Spinal cord (tissue), 10 donors: ENCODE results near the gene ZNF474. TPM values are rescaled to one million over a fixed set of nuclear protein-coding genes. Genes with fewer than 3 reads are reported as not detected.
A peak's percentile ranks its signal among the peaks of the same experiment; 100 is the strongest.

ENCODE experiments used
- DNase-seq, 6 donors: peaks; one replicate each; pipeline versions ENCODE4 v3.0.0 to v3.0.0-alpha.2; 2013 to 2015; ENCODE audit warnings: low spot score in 6 of 6, low read depth in 4 of 6
- H3K27ac ChIP-seq: one replicate; pipeline ENCODE4 v1.5.1; 2013; ENCODE audit warnings: low read depth, low read length, control low read depth
- H3K27me3 ChIP-seq: one replicate; pipeline ENCODE4 v1.6.1; 2013; ENCODE audit warnings: low read length; ENCODE audit not compliant: control insufficient read depth, insufficient read depth
- H3K36me3 ChIP-seq: one replicate; pipeline ENCODE4 v1.6.1; 2013; ENCODE audit warnings: low read length; ENCODE audit not compliant: control insufficient read depth, insufficient read depth
- H3K4me1 ChIP-seq: one replicate; pipeline ENCODE4 v1.6.1; 2013; ENCODE audit warnings: low read length; ENCODE audit not compliant: control insufficient read depth, insufficient read depth
- H3K4me3 ChIP-seq: one replicate; pipeline ENCODE4 v1.5.1; 2013; ENCODE audit warnings: low read depth, low read length, control low read depth
- H3K9me3 ChIP-seq: one replicate; pipeline ENCODE4 v1.6.1; 2013; ENCODE audit warnings: low read length; ENCODE audit not compliant: control insufficient read depth, insufficient read depth
- WGBS: methylation state at CpG from one replicate; pipeline ENCODE4 v1.1.5; 2013; ENCODE audit warnings: missing lambda C conversion rate; ENCODE audit not compliant: insufficient coverage; 5-methylcytosine and 5-hydroxymethylcytosine counted together
- polyA plus RNA-seq, 2 donors: library from polyadenylated mRNA; unstranded; fragments of 120-200 nt; gene quantifications; one replicate each; pipeline ENCODE4 v1.2.1, GENCODE V29; 2013; ENCODE audit not compliant: insufficient read length in 2 of 2
- total RNA-seq, 2 donors: library from RNA; depleted of rRNA in 1 of 2; stranded (reverse); fragments of 120-200 nt in 1 of 2; fragments of >200 nt in 1 of 2; gene quantifications; one replicate each; pipeline versions ENCODE4 v1.2.3 to v1.2.4, GENCODE V29; 2013 to 2014
- donor health status: healthy.

Gene ZNF474
- total and polyA plus RNA-seq, 4 donors: 1.6 to 7.3 (median 2.6) TPM

- no CpG with 5 or more reads among the region's 1 CpG for WGBS
- no peaks in the 10 kb centered on the region for H3K9me3 ChIP-seq
- no peak overlapping the region for H3K27ac ChIP-seq
- no peaks in the 10 kb centered on the region for H3K27me3 ChIP-seq
- no peak overlapping the region for H3K4me3 ChIP-seq
- no peaks in the 10 kb centered on the region for H3K4me1 ChIP-seq
- H3K36me3 ChIP-seq: no peaks in the 10 kb centered on the region
- peak in 5 of 6 donors; percentile 23 to 88 (median 45) for DNase-seq
Measured at GRCh38 chr5:122156724-122157325, 27.5 kb downstream of the ZNF474 start.

- no peaks in the 10 kb centered on the region for H3K9me3 ChIP-seq
- WGBS: no CpG with 5 or more reads among the region's 3 CpGs
- no peaks in the 10 kb centered on the region for H3K4me1 ChIP-seq
- H3K27ac ChIP-seq: no peak overlapping the region
- H3K27me3 ChIP-seq: no peaks in the 10 kb centered on the region
- no peak for DNase-seq
- H3K4me3 ChIP-seq: no peak overlapping the region
- H3K36me3 ChIP-seq: no peaks in the 10 kb centered on the region
Measured at GRCh38 chr5:122162100-122162638, 32.8 kb downstream of the ZNF474 start.

GRCh38 chr5:122163121-122164069 lies 34.0 kb downstream of the ZNF474 start:
- Histone ChIP-seq H3K27ac (no peak overlapping the region), H3K4me1 (no peaks in the 10 kb centered on the region), H3K9me3 (no peaks in the 10 kb centered on the region), H3K27me3 (no peaks in the 10 kb centered on the region), H3K36me3 (no peaks in the 10 kb centered on the region), H3K4me3 (no peak overlapping the region)
- DNase-seq: peak in 2 of 6 donors; percentile 34 to 38
- WGBS: no CpG with 5 or more reads among the region's 4 CpGs

GRCh38 chr5:122164070-122164435 lies 34.7 kb downstream of the ZNF474 start:
- Histone ChIP-seq H3K27ac (no peak overlapping the region), H3K9me3 (no peaks in the 10 kb centered on the region), H3K4me1 (no peaks in the 10 kb centered on the region), H3K27me3 (no peaks in the 10 kb centered on the region), H3K36me3 (no peaks in the 10 kb centered on the region), H3K4me3 (no peak overlapping the region)
- DNase-seq: no peak

GRCh38 chr5:122164831-122165558 lies 35.6 kb downstream of the ZNF474 start:
- Histone ChIP-seq H3K27ac (no peak overlapping the region), H3K4me3 (no peak overlapping the region), H3K4me1 (no peaks in the 10 kb centered on the region), H3K36me3 (no peaks in the 10 kb centered on the region), H3K9me3 (no peaks in the 10 kb centered on the region), H3K27me3 (no peaks in the 10 kb centered on the region)
- 90% methylated on average over 2 of the region's 3 CpGs for WGBS
- no peak for DNase-seq

GRCh38 chr5:122165559-122166078 lies 36.3 kb downstream of the ZNF474 start:
- Histone ChIP-seq H3K9me3 (no peaks in the 10 kb centered on the region), H3K27ac (no peak overlapping the region), H3K4me1 (peaks cover 3% of the 10 kb centered on the region), H3K27me3 (no peaks in the 10 kb centered on the region), H3K4me3 (no peak overlapping the region), H3K36me3 (no peaks in the 10 kb centered on the region)
- WGBS: no CpG with 5 or more reads among the region's 3 CpGs
- DNase-seq: peak in 1 of 6 donors; percentile 42

- DNase-seq: no peak
- H3K36me3 ChIP-seq: no peaks in the 10 kb centered on the region
- H3K27ac ChIP-seq: no peak overlapping the region
- no peak overlapping the region for H3K4me3 ChIP-seq
- no peaks in the 10 kb centered on the region for H3K9me3 ChIP-seq
- H3K27me3 ChIP-seq: no peaks in the 10 kb centered on the region
- WGBS: no CpG with 5 or more reads among the region's 4 CpGs
- H3K4me1 ChIP-seq: peaks cover 6% of the 10 kb centered on the region
Measured at GRCh38 chr5:122169350-122170103, 40.2 kb downstream of the ZNF474 start.

GRCh38 chr5:122170620-122171019 lies 41.3 kb downstream of the ZNF474 start:
- H3K36me3 ChIP-seq: no peaks in the 10 kb centered on the region
- 17% methylated on average over 1 of the region's 4 CpGs for WGBS
- DNase-seq: peak in 2 of 6 donors; percentile 10 to 27
- no peaks in the 10 kb centered on the region for H3K27me3 ChIP-seq
- no peak overlapping the region for H3K27ac ChIP-seq
- H3K9me3 ChIP-seq: no peaks in the 10 kb centered on the region
- peaks cover 6% of the 10 kb centered on the region for H3K4me1 ChIP-seq
- no peak overlapping the region for H3K4me3 ChIP-seq

GRCh38 chr5:122172207-122172606 lies 42.9 kb downstream of the ZNF474 start:
- Histone ChIP-seq H3K36me3 (no peaks in the 10 kb centered on the region), H3K4me1 (peaks cover 6% of the 10 kb centered on the region), H3K27me3 (no peaks in the 10 kb centered on the region), H3K27ac (no peak overlapping the region), H3K4me3 (no peak overlapping the region), H3K9me3 (no peaks in the 10 kb centered on the region)
- peak in 1 of 6 donors; percentile 25 for DNase-seq
- WGBS: no CpG with 5 or more reads among the region's 1 CpG
